GM18517 (cell line): ENCODE data around the gene KRT71.

ENCODE experiments used
- ATAC-seq: cut with Tn5 transposase; IDR thresholded peaks from one replicate; pipeline ENCODE4 v1.9.1; 2021; ENCODE audit warnings: mild to moderate bottlenecking, moderate library complexity; ENCODE audit not compliant: unreplicated experiment

KRT71 gene

GRCh38 chr12:52575948-52576347, 23.0 kb upstream of the KRT71 start:
- no peak for ATAC-seq

GRCh38 chr12:52575256-52575655, 22.3 kb upstream of the KRT71 start:
- no peak for ATAC-seq

- ATAC-seq = no peak
Observed at GRCh38 chr12:52573743-52574142, 20.8 kb upstream of the KRT71 start, which contains the start of gene KRT74. KRT74 (minus strand) TSS chr12:52573843; CDS start chr12:52573777, 66 bp downstream.

DNA sequence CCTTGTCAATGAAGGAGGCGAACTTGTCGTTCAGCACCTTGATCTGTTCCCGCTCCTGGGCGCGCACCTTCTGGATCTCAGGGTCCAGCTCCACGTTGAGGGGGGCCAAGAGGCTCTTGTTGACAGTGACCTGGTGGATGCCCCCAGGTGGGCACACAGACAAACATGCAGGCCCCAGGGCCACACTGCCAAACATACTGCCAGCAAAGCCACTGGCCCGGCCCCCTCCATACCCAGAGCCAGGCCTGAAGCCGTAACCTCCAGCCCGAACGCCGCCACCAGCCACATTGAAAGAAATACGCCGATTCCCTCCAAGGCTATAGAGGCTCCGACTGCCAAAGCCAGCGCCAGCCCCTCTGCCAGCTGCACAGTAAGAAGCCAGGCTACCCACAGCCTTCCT, 20.4 kb upstream of the KRT71 start:
- no peak for ATAC-seq

DNA sequence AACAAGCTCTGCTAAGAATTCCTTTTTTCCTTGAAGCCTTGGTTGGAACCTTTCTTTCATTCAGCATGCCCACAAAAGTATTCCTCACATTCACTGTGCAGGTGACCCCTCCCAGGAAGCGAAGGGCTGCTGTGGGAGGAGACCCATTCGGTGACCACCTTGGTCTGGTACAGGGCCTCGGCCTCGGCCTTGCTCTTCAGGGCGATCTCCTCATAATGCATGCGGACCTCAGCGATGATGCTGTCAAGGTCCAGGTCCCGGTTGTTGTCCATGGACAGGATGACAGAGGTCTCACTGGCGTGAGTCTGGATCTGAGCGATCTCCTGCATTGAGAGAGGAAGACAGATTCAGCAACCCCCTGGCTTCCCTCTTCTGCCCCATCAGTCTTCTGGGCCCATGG, 17.6 kb upstream of the KRT71 start:
- ATAC-seq = no peak

GRCh38 chr12:52568111-52568510, 15.2 kb upstream of the KRT71 start:
- ATAC-seq = no peak

GRCh38 chr12:52566847-52567291, 13.9 kb upstream of the KRT71 start:
- no peak for ATAC-seq

GRCh38 chr12:52564582-52564981, 11.6 kb upstream of the KRT71 start:
- no peak for ATAC-seq

- no peak for ATAC-seq
Observed at GRCh38 chr12:52561880-52562449, 9.0 kb upstream of the KRT71 start.

DNA sequence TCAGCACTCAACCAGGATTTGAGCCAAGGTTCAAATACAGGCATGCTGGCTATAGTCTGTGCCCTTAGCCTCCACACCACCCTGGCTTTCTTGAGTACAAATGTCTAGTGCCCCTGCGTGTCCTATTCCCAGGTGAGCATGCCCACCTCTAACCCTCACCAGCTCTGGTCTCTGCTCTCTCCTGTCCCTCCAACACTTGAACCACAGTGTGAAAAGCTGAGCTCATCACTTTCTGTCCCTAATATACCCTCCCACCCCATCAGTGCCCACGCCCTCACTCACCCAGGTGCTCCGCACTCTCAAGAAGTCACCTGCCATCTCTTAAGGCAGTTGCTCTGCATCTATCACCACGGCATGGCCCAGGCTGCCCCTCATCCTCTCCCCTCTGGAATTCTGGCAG, 7.0 kb upstream of the KRT71 start:
- ATAC-seq = no peak

DNA sequence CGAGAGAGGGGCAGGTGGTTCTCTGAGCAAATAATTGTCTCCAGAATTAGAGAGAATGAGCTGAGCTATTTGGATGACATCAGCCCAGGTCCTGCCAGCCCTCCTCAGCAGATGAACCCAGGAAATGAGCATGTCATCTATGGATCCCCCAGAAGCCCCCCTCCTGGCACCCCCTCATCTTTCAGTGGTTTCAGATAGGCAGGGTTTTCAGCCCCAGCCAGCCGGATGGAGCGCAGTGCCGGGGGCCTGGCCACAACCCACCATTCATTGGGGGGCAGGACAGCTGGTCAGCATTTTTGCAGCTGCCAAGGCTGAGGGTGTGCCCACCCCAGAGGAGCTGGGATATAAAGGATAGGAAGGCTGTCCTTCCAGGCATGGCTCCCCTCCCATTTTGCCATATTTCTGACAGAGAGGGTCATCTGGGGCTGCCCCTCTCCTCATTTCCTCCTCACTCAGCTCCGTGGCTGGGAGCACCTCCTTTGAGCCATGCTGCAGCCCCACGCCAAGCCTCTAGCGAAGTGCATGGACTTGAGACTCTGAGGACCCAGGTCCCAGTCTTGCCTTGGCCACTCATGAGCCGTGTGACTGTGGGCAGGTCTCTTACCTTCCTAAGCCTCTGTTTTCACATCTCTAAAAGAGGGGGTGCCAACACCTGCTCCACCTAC, 6.0 kb upstream of the KRT71 start:
- ATAC-seq = no peak

DNA sequence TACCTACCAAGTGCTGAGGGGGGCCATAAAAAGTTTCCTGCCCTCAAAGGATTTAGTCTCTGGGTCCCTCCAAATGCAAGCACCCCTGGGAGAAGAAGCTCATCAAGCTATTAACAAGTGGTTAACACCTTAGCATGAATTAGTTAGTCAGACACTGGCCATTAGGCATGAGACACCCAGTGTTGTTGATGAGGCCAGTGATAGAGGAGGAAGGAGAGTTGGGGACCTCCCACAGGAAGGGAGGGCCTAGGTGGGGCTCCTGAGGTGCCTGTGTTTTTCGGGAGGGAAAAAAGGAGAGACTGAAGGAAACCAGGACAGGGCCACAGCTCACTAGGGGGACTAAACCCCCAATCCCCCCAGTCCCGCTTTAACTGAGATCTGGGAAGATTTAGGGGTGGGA, 4.5 kb upstream of the KRT71 start:
- no peak for ATAC-seq

DNA sequence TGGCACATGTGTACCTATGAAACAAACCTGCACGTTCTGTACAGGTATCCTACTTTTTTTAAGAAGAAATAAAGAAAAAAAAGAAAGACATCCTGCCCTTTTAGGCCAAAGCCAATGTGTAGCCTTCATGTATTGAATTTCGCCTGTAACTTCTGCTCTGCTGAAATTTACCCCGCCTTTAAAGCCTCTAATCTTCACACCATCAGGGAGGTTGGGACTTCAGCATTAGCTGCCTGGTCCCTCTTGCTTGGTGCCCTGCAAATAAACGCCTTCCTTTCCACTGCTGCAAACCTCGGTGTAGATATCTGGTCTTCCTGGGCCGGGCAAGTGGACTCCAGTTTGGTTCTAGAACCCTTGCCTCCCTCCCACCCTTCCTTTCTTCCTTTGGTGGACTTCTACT, 2.6 kb upstream of the KRT71 start:
- ATAC-seq = no peak

DNA sequence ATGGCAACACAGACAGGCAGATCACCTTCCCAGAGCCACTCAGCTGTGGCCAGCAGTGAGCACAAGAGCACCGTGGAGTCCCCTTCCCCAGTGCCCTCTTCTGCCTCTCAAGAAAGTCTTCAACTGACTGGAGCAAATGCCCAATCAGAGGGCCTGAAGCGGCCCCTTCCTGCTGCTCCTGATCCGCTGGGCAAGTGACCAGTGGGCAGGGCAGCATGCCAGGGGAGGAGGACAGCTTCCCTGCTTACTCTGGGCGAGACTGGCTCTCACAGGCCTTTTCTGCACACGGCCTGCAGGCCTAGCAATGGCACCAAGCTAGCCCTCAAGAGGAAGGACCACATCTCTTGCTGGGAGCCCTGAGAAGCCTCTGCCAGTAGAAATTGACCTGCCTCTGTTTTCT, 890 bp downstream of the KRT71 start:
- ATAC-seq = no peak

DNA sequence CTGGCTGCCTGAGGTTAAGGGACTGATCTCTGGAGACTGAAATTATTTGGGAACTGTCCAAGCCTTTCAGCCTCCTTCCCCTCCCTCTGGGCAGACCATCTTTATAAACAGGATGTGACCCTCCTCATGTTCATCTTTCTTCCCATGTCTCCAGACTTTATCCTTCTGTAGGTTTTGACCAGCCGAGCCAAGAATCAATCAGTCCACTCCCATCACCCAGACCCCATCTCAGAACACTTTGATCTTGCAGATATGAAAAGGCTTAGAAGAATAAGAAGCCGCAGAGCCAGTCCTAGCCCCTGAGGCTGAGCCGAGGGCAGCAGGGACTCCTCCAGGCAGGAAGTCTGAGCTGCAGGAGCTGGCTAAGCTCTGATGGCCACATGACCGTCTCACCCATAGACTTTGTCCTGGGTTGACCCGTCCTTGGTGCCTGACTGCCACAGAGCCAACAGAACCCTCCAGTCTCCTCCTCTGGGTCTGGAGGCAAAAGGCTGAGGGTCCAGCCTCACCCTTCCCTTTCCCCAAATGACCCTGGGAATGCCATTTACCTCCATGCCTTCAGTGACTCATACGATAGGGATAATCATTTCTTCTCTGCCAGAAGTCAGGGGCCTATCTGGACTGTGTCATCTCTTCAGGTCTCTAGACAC, 1.6 kb downstream of the KRT71 start:
- ATAC-seq = no peak

GRCh38 chr12:52546126-52546525, 6.8 kb downstream of the KRT71 start:
- no peak for ATAC-seq

DNA sequence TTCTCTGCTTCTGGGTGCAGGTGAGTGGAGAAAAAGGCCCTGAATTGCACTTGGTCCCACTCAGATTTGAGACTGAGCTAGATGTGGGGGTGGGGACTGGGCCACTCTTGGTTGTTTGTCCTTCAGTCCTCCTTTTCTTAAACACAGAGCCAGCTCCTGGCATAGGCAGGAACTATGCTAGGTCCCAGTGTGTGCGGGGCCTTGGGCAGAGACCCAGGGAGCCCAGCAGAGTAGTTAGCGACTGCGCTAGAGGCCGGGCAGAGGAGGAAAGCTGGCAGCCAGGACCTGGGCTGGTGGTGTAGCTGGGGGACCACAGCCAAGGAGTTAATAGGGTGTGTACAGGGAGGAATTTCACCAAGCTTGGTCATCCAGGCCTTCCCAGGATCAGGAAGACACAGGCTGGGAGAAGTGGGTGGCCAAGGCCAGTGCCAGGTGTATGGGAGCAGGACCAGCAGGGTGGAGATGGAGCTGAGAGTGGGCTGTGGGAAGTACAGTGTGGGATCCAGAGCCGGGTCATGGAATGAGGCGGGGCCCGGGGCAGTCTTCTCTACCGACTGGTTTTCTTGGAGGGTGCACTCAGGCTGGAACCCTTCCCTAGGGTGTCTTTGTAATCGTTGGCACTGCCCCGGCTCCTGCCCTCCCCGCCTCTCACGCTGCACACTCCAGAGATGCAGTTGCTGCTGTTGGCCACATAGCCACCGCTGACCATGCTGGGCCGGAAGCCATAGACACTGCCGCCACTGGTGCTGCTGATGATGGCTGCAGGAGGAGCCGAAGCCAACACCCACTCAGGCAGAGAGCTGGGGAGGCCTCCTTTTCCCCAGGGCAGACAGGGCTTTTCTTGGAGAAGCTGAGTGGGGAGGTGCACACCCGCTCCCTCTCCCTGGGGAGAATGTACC, 8.7 kb downstream of the KRT71 start:
- ATAC-seq = no peak

- ATAC-seq = no peak
Observed at GRCh38 chr12:52542785-52543318, 10.1 kb downstream of the KRT71 start.

GRCh38 chr12:52542157-52542556, 10.8 kb downstream of the KRT71 start:
- no peak for ATAC-seq

DNA sequence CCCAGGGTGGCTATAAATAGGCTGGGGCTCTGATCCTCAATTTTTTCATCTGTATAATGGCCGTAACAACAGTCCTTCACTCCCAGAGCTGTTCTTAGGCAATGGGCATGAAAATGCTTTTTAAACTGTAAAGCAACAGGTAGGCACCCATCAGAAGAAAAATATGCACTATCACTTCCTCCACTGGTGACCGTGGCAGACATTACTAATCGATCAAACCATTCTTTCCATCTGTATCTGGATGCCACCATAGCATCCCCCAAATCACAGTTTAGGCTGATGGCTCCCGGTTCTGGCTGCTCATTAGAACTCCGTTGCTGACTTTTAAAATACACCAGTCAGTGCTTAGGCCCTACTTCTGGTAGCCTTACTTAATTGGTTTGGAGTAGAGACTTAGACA, 11.2 kb downstream of the KRT71 start:
- no peak for ATAC-seq

DNA sequence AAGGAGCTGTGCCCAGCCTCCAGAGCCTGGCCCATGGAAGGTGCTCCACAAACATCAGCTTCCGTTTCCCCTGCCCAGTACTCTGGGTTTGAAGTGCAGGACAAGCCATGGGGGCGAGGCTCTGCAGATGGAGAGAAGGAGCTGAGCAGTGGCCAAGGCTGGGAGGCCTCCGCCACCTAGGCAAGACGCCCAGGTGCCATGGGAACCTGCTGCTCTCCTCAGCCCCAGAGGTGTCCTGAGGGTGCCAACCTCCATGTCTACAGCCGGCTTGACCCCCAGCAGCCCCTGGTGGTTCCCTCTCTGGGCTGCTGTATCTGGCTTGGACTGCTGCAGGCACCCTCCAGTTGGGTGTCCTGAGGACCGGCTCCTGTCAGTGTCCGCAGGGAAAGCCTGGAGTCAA, 12.4 kb downstream of the KRT71 start:
- no peak for ATAC-seq
